HG02852 (cell line): Measurements from ENCODE around the gene SYNC.
"Not testable (repeated sequence)": the region's sequence is repeated elsewhere in the genome, so short reads cannot be mapped to it uniquely, and the experiment has no call there.

Experiments used
- ATAC-seq: cut with Tn5 transposase; IDR thresholded peaks from one replicate; pipeline ENCODE4 v1.9.1; 2021; ENCODE audit warnings: mild to moderate bottlenecking, moderate library complexity; ENCODE audit not compliant: unreplicated experiment

SYNC gene

GRCh38 chr1:32724678-32725614 lies 22.4 kb upstream of the SYNC start:
- no peak for ATAC-seq

- no peak for ATAC-seq
These were observed 17.2 kb upstream of the SYNC start for GRCh38 chr1:32719681-32720275.

GRCh38 chr1:32718527-32718926 lies 16.0 kb upstream of the SYNC start:
- no peak for ATAC-seq

- no peak for ATAC-seq
These were observed 15.5 kb upstream of the SYNC start for GRCh38 chr1:32718036-32718435.

GRCh38 chr1:32717503-32717902 lies 14.9 kb upstream of the SYNC start:
- ATAC-seq, result no peak

- no peak for ATAC-seq
These were observed 14.0 kb upstream of the SYNC start for GRCh38 chr1:32716312-32717148.

GRCh38 chr1:32715901-32716311 lies 13.3 kb upstream of the SYNC start:
- ATAC-seq, result no peak

- no peak for ATAC-seq
These were observed 11.7 kb upstream of the SYNC start for GRCh38 chr1:32714277-32714676.

GRCh38 chr1:32713081-32713480 lies 10.5 kb upstream of the SYNC start:
- ATAC-seq, result no peak

GRCh38 chr1:32711221-32711620 lies 8.7 kb upstream of the SYNC start:
- not testable (repeated sequence) for ATAC-seq

GRCh38 chr1:32709476-32709875 lies 6.9 kb upstream of the SYNC start:
- ATAC-seq, result no peak

GRCh38 chr1:32709075-32709474 lies 6.5 kb upstream of the SYNC start:
- no peak for ATAC-seq

GRCh38 chr1:32706491-32706890 lies 3.9 kb upstream of the SYNC start:
- ATAC-seq, result no peak

- ATAC-seq, result no peak
These were observed 2.9 kb upstream of the SYNC start for GRCh38 chr1:32705516-32705915.

- ATAC-seq, result no peak
These were observed 1.1 kb upstream of the SYNC start for GRCh38 chr1:32703479-32704291.

GRCh38 chr1:32701951-32702598 lies 495 bp downstream of the SYNC start:
- ATAC-seq, result no peak

- no peak for ATAC-seq
These were observed 1.1 kb downstream of the SYNC start for GRCh38 chr1:32701421-32701911.

GRCh38 chr1:32696996-32697395 lies 5.6 kb downstream of the SYNC start:
- ATAC-seq, result not testable (repeated sequence)

GRCh38 chr1:32696041-32696440 lies 6.5 kb downstream of the SYNC start:
- no peak for ATAC-seq
